Dermis blood vessel endothelial cell (primary cell): ENCODE measurements around the gene HOXB3. TPM values are rescaled to one million over a fixed set of nuclear protein-coding genes. Genes with fewer than 3 reads are reported as not detected.
A peak's percentile ranks its signal among the peaks of the same experiment; 100 is the strongest.
"Not testable (repeated sequence)": the region's sequence is repeated elsewhere in the genome, so short reads cannot be mapped to it uniquely, and the experiment has no call there.

Experiments
- DNase-seq: peaks from one replicate; pipeline ENCODE4 v3.0.0; 2010
- total RNA-seq: library from RNA; depleted of rRNA; stranded (reverse); fragments of >200 nt; gene quantifications from 2 replicates; pipeline ENCODE4 v1.2.3, GENCODE V29; 2014

Gene HOXB3
- total RNA-seq, 1 donor from 2014 or later: 11.9 TPM

DNA sequence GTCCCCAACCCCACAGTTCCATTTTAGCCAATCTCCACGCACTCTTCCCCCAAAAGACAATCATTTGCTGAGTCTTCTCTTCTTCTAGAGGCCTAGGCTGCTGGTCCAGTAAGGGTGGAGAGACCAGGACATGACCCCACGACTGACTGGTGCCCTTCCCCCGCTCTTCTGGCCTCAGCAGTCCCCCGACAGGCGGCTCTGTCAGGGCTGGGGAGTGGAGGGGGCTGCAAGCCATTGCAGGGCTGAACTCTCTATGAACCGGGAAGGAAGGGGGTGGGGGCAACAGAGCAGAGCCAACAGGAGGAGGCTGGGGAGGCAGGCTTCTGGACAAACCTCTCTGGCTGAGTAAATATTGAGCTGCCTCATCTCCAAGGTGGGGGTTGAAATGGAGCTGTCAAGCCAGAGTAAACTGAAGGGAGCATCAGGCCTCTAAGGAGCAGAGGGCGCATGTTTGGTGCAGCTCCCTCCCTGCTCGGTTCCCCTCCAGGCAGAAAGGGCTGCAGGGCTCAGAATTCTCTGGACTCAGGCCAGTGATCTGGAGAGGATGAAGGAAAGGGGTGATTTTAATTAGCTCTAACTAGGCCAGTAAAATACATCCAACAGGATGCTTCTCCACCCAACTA is 67.9 kb downstream of the HOXB3 start:
- peak; percentile 12 for DNase-seq

GRCh38 chr17:48520631-48521079 is 69.4 kb downstream of the HOXB3 start:
- no peak for DNase-seq

- no peak for DNase-seq
Measured at GRCh38 chr17:48519427-48519826, 70.6 kb downstream of the HOXB3 start.

DNA sequence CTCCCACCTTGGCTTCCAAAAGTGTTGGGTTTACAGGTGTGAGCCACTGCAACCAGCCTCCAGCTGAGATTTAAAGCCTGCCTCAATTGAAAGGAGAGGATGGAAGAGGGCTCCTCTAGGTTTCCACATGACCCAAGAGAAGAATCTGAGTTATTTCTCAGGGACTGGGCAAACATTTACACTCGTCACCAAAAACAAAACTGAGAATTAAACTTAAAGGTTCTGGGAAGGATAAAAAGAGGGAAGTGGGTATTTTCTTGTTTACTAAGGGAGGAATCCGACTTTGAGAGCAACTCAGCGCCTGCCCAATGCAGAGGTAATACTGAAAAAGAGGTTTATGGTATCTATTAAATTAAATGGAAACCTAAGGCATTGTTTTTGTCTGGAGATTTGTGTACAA is 72.6 kb downstream of the HOXB3 start:
- no peak for DNase-seq

DNA sequence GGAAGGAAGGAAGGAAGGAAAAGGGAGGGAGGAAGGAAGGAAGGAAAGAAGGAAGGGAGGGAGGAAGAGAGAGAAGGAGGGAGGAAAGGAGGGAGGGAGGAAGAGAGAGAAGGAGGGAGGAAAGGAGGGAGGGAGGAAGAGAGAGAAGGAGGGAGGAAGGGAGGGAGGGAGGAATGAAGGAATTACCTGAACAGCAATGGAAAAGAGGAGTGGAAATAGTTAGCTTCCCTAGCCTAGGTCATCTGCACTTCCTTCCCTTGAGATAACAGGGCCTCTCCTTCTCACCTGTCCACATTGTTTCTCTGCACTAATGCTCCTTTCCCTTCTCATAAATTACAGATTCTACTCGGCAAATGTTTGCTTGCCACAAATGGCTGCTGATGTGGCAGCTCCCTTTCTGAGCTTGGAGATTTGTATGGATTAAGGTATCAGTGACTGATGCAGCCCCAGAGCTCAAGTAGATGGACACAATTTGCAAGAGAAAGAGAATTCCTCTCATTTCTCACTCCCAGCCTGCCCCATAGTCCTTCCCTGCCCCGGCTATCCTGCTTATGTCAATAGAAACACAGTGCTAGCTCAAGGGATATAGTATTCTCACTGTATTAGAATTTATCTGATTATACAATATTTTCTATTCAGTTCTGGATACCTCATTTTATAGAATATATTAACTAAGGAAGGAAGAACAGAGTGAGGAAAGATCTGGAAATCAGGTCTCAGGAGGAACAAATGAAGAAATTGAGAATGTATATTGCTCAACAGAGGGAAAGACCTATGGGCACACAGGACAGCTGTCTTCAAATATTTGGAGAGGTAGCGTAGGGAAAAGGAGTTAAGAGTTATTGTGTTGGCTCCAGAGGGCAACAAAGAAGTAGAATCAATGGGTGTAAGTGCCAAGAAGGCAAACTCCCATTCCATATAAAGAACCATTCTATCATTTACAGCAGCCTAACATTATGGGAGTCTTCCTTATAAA is 73.8 kb downstream of the HOXB3 start:
- DNase-seq: no peak

- no peak for DNase-seq
Measured at GRCh38 chr17:48514477-48514876, 75.6 kb downstream of the HOXB3 start.

DNA sequence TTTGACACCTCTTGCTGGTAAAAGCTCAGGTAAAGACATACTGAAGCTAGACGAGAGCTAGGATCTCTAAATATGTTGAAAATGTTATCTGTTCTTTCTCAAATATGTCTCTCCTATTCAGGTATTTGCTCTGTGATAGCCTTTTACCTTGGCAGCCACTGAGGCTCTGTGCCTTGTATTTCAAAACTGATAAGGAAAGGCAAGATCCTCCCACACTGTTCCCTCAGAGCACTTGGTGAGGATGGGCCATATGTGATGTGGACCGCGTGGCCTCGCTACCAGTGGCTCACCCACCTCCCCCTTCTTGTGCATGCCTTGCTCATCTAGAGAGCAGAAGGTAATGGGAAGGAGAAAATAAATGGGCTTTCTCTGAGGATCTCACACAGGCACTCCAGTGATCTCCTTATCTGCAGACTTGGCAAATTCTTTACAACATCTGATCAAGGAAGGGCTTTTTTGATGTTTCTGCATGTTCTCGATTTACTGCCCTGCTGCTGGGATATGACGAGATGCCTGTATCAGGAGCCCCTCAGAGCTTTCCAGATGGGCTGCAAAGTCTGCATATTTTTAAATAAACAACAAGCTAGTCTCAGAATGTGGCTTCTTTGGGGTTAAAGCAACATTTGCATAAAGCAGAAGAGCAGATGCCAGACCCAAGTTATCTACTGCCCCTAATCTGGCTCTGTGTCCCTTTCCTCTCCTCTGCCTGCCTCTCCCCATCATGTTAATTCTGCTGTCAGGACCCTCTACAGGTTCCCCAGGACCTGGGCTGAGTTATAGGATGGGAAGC is 76.2 kb downstream of the HOXB3 start:
- DNase-seq: no peak

DNA sequence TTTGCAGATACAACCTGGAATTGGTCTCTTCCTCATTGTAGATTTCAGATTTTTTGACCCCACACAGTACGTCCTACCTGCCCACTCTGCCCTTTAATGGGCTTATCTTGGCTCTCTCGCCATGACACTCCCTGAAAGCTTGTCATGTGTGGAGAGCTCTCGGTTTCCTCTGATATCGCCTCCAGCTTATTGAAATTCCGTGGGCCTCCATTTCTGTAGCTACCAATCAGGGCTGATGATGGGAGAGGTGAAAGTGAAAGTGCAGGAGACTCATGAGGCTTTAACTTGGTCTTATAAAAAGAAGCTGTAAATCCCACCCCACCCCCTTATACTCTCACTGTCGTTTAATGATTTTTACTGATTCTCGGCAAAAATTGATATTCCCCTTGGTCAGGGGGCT is 76.9 kb downstream of the HOXB3 start:
- DNase-seq: no peak

GRCh38 chr17:48510761-48511604 is 79.1 kb downstream of the HOXB3 start:
- no peak for DNase-seq

GRCh38 chr17:48510381-48510760 is 79.7 kb downstream of the HOXB3 start:
- DNase-seq: no peak

DNA sequence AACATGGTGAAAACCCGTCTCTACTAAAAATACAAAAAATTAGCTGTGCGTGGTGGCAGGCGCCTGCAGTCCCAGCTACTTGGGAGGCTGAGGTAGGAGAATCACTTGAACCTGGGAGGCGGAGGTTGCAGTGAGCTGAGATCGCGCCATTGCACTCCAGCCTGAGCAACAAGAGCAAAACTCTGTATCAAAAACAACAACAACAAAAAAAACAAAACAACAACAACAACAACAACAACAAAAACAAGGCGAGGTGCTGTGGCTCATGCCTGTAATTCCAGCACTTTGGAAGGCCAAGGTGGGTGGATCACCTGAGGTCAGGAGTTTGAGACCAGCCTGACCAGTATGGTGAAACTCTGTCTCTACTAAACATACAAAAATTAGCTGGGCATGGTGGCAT is 80.3 kb downstream of the HOXB3 start:
- not testable (repeated sequence) for DNase-seq

DNA sequence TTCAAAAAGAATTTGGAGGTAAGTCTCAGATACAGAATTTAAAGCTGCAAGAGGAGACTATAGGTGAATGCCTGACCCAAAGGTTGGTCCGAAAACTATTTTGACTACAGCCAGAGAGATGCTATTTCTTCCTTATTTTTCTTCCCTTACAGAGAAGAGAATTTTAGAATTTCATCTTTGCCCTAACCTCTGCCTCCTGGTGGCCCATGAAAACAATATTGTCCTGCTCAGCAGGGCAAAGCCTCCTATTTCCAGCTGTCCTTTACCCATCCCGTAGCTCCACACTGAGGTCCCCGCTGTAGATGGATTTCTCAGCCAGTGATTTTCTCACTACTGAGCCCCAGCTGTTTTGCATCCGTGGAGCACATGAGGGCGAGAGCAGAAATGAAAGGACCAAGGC is 83.8 kb downstream of the HOXB3 start:
- DNase-seq: no peak

DNA sequence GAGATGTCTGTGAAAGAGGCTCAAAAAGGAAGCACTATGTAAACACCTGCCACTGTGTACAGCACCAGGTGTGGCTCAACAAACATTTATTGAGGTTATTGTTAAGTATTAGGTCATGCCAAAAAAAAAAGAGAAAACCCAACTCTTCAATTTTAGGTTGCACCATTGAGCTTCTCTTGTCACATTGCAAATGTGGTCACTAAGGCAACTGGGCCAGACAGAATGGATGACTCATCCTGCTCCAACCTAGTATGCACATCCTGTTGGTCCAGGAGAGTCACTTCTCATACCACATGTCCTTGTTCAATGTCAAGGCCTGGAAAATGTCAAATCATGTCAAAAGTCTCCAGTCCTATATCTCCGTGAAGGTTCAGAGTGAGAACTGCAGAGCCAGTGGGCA is 84.3 kb downstream of the HOXB3 start:
- DNase-seq: peak; percentile 88

- DNase-seq: no peak
Measured at GRCh38 chr17:48504953-48505352, 85.1 kb downstream of the HOXB3 start.

- DNase-seq: no peak
Measured at GRCh38 chr17:48503747-48504146, 86.3 kb downstream of the HOXB3 start.

- DNase-seq: no peak
Measured at GRCh38 chr17:48502901-48503300, 87.1 kb downstream of the HOXB3 start.

DNA sequence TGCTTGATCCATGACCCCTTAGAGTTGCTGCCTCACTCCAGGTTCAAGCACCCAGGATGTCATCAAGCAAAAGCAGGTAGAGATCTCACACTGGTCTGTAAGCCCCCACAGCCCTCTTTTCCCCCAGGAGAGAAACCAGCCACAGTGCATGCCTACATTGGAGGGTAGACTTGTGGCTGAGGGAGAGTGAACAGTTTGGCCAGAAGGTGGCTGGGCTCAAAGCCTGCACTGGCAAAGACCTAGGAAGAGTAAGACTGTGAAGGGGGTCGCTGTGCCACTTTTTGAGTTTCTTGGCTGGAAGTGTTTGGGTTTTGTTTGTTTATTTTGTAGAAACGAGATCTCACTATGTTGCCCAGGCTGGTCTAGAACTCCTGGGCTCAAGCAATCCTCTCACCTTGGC is 87.7 kb downstream of the HOXB3 start:
- no peak for DNase-seq

GRCh38 chr17:48500435-48501426 is 89.3 kb downstream of the HOXB3 start:
- DNase-seq: no peak

GRCh38 chr17:48499735-48500434 is 90.2 kb downstream of the HOXB3 start:
- DNase-seq: no peak

DNA sequence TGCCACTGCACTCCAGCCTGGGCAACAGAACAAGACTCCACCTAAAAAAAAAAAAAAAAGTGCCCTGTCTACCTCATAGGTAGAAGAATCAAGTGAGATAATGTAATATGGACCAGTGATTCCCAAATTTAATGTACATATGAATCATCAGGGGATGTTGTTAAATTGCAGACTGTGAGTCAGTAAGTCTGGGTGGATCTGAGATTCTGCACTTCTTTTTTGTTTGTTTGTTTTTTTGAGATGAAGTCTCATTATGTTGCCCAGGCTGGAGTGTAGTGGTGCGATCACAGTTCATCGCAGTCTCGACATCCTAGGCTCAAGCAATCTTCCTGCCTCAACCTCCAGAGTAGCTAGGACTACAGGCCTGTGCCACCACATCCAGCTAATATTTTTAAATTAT is 90.8 kb downstream of the HOXB3 start:
- no peak for DNase-seq
